OCI-LY1 (cell line): ENCODE results near the gene CTNND2.

Experiments used
- H2AFZ ChIP-seq: fragments of 200-600 bp; sonication (generic), shearing (Covaris generic); 2 replicates; pipeline ENCODE4 v1.6.0; 2014; ENCODE audit warnings: antibody characterized with exemption, mild to moderate bottlenecking, low read length
- H3F3A ChIP-seq: fragments of 200-600 bp; sonication (generic), shearing (Covaris generic); 2 replicates; pipeline ENCODE4 v1.6.0; 2014; ENCODE audit warnings: mild to moderate bottlenecking, antibody characterized with exemption, low read length, moderate library complexity; ENCODE audit not compliant: insufficient read depth
- H3K27ac ChIP-seq: fragments of 200-600 bp; sonication (generic); 2 replicates; pipeline ENCODE4 v1.5.1; 2014; ENCODE audit warnings: low read length, mixed run types, mild to moderate bottlenecking, low read depth; ENCODE audit not compliant: poor library complexity, severe bottlenecking
- H3K27me3 ChIP-seq: fragments of 200-600 bp; sonication (generic); 2 replicates; pipeline ENCODE4 v1.6.0; 2014; ENCODE audit warnings: antibody characterized with exemption, mild to moderate bottlenecking, low read length, moderate library complexity; ENCODE audit not compliant: insufficient read depth
- H3K36me3 ChIP-seq: fragments of 200-600 bp; sonication (generic); 2 replicates; pipeline ENCODE4 v1.6.1; 2014; ENCODE audit warnings: mild to moderate bottlenecking, antibody characterized with exemption, low read length, moderate library complexity, mixed read lengths; ENCODE audit not compliant: insufficient read depth
- H3K4me1 ChIP-seq: fragments of 200-600 bp; sonication (generic); 2 replicates; pipeline ENCODE4 v1.5.1; 2014; ENCODE audit warnings: mild to moderate bottlenecking, low read length, moderate library complexity; ENCODE audit not compliant: insufficient read depth, severe bottlenecking
- H3K4me2 ChIP-seq: fragments of 200-600 bp; sonication (generic), shearing (Covaris generic); 2 replicates; pipeline ENCODE4 v1.6.1; 2014; ENCODE audit warnings: low read length
- H3K4me3 ChIP-seq: fragments of 200-600 bp; sonication (generic); 2 replicates; pipeline ENCODE4 v1.5.1; 2014; ENCODE audit warnings: low read length, low read depth, mild to moderate bottlenecking, mixed read lengths; ENCODE audit not compliant: poor library complexity, severe bottlenecking
- H3K79me2 ChIP-seq: fragments of 200-600 bp; shearing (Covaris generic); 2 replicates; pipeline ENCODE4 v1.6.1; 2016; ENCODE audit warnings: mixed run types, low read length, mixed read lengths; ENCODE audit not compliant: insufficient read depth
- H3K9ac ChIP-seq: fragments of 200-600 bp; sonication (generic), shearing (Covaris generic); 2 replicates; pipeline ENCODE4 v1.6.1; 2014; ENCODE audit warnings: mild to moderate bottlenecking, low read length, mixed read lengths
- H3K9me2 ChIP-seq: fragments of 200-600 bp; sonication (generic), shearing (Covaris generic); 2 replicates; pipeline ENCODE4 v1.6.1; 2014; ENCODE audit warnings: low read depth, mild to moderate bottlenecking, low read length, mixed read lengths
- H3K9me3 ChIP-seq: fragments of 200-600 bp; shearing (Covaris generic); 2 replicates; pipeline ENCODE4 v1.6.1; 2014; ENCODE audit warnings: low read length, mixed read lengths
- H4K20me1 ChIP-seq: fragments of 200-600 bp; sonication (generic), shearing (Covaris generic); 2 replicates; pipeline ENCODE4 v1.6.0; 2016; ENCODE audit warnings: mild to moderate bottlenecking, low read length; ENCODE audit not compliant: insufficient read depth
- CTCF ChIP-seq: fragments of 200-600 bp; sonication (generic), shearing (Covaris generic); IDR thresholded peaks from 2 replicates; pipeline ENCODE4 v1.5.1; 2017; ENCODE audit warnings: mild to moderate bottlenecking, antibody characterized with exemption, low read length, moderate library complexity, mixed read lengths
- EZH2 ChIP-seq: fragments of 200-600 bp; sonication (generic), shearing (Covaris generic); IDR thresholded peaks from 2 replicates; pipeline ENCODE4 v1.8.0; 2017; ENCODE audit warnings: borderline replicate concordance, mixed run types, mild to moderate bottlenecking, antibody characterized with exemption, low read length, moderate library complexity, mixed read lengths

The CTNND2 gene

GRCh38 chr5:11931638-11932037 lies 27.4 kb upstream of the CTNND2 start:
- H2AFZ ChIP-seq: no peak overlapping the region
- TF ChIP-seq CTCF: no peak
- no peak for TF ChIP-seq EZH2
- H3K36me3 ChIP-seq: no peaks in the 10 kb centered on the region
- no peaks in the 10 kb centered on the region for H3K9me3 ChIP-seq
- no peak overlapping the region for H3K4me2 ChIP-seq
- no peaks in the 10 kb centered on the region for H3K9me2 ChIP-seq
- no peaks in the 10 kb centered on the region for H3K27me3 ChIP-seq
- H3F3A ChIP-seq: no peaks in the 10 kb centered on the region
- no peak overlapping the region for H3K9ac ChIP-seq
- H3K4me1 ChIP-seq: no peaks in the 10 kb centered on the region
- H4K20me1 ChIP-seq: no peaks in the 10 kb centered on the region
- H3K4me3 ChIP-seq: no peak overlapping the region
- no peaks in the 10 kb centered on the region for H3K79me2 ChIP-seq
- no peak overlapping the region for H3K27ac ChIP-seq

- Histone ChIP-seq H2AFZ (no peak overlapping the region), H3K4me1 (no peaks in the 10 kb centered on the region), H3K9me3 (no peaks in the 10 kb centered on the region), H3K9ac (no peak overlapping the region), H3F3A (no peaks in the 10 kb centered on the region), H3K79me2 (no peaks in the 10 kb centered on the region), H3K27ac (no peak overlapping the region), H3K4me2 (no peak overlapping the region), H3K9me2 (no peaks in the 10 kb centered on the region), H3K4me3 (no peak overlapping the region), H3K36me3 (no peaks in the 10 kb centered on the region), H4K20me1 (no peaks in the 10 kb centered on the region), H3K27me3 (no peaks in the 10 kb centered on the region)
- TF ChIP-seq EZH2: no peak
- no peak for TF ChIP-seq CTCF
Observed at GRCh38 chr5:11928909-11929308, 24.7 kb upstream of the CTNND2 start.

GRCh38 chr5:11925701-11926100 lies 21.5 kb upstream of the CTNND2 start:
- Histone ChIP-seq H3K9me3 (no peaks in the 10 kb centered on the region), H3K4me1 (no peaks in the 10 kb centered on the region), H3K36me3 (no peaks in the 10 kb centered on the region), H4K20me1 (no peaks in the 10 kb centered on the region), H3K9ac (no peak overlapping the region), H3K4me2 (no peak overlapping the region), H2AFZ (no peak overlapping the region), H3K79me2 (no peaks in the 10 kb centered on the region), H3K27ac (no peak overlapping the region), H3K4me3 (no peak overlapping the region), H3F3A (no peaks in the 10 kb centered on the region), H3K9me2 (no peaks in the 10 kb centered on the region), H3K27me3 (no peaks in the 10 kb centered on the region)
- TF ChIP-seq CTCF (no peak), EZH2 (no peak)
